Lower leg skin (tissue), 4 donors: ENCODE measurements around the gene SNAP29. TPM values are rescaled to one million over a fixed set of nuclear protein-coding genes. Genes with fewer than 3 reads are reported as not detected.
"Not testable (repeated sequence)": the region's sequence is repeated elsewhere in the genome, so short reads cannot be mapped to it uniquely, and the experiment has no call there.

Experiments
- DNase-seq, 2 donors: peaks; one replicate each; pipeline ENCODE4 v3.0.0-alpha.2; 2019; ENCODE audit warnings: low spot score in 2 of 2
- H3K4me3 ChIP-seq: fragments of 200-600 bp; sonication (generic); 2 replicates; pipeline ENCODE4 v1.5.1; 2017; ENCODE audit warnings: mild to moderate bottlenecking, low read depth; ENCODE audit not compliant: poor library complexity, severe bottlenecking
- CTCF ChIP-seq, 3 donors: fragments of 450-650 bp; IDR thresholded peaks; one replicate each; pipeline ENCODE4 v1.5.1; 2016; ENCODE audit warnings: antibody characterized with exemption in 3 of 3, mild to moderate bottlenecking in 3 of 3, moderate library complexity in 2 of 3
- POLR2A ChIP-seq, 2 donors: fragments of 450-650 bp; IDR thresholded peaks; one replicate each; pipeline ENCODE4 v1.6.1; 2016 to 2017; ENCODE audit warnings: antibody characterized with exemption in 2 of 2, mild to moderate bottlenecking in 1 of 2, moderate library complexity in 1 of 2
- WGBS, 2 donors: methylation state at CpG; one replicate each; pipeline ENCODE4 v1.1.5; 2018; 5-methylcytosine and 5-hydroxymethylcytosine counted together
- intact Hi-C: fragments of 100-400 bp; cut with DNase I; formaldehyde crosslinking; loops from one replicate; pipeline ENCODE4 v1.15.0; 2023; ENCODE audit warnings: low total_unique reads
- total RNA-seq, 4 donors: library from RNA; depleted of rRNA; stranded (reverse); fragments of >200 nt; gene quantifications; one replicate each; pipeline ENCODE4 v1.1.0, GENCODE V29; 2016

Gene SNAP29
- total RNA-seq, 4 donors from 2014 or later = 25.0 to 34.4 (median 32.9) TPM

- intact Hi-C loops = no loop called here
- WGBS, 2 donors = 95 to 100% methylated on average over 6 of the region's 6 CpGs
- no peak overlapping the region for H3K4me3 ChIP-seq
- no peak for DNase-seq
- TF ChIP-seq POLR2A (IDR thresholded peaks at IDR 0.05) (no peak), CTCF (IDR thresholded peaks at IDR 0.05) (no peak)
Observed at GRCh38 chr22:20833225-20833665, 25.6 kb upstream of the SNAP29 start.

- intact Hi-C loops = no loop called here
- no peak overlapping the region for H3K4me3 ChIP-seq
- 88 to 95% methylated on average over 3 of the region's 3 CpGs for WGBS, 2 donors
- no peak for TF ChIP-seq CTCF (IDR thresholded peaks at IDR 0.05)
- TF ChIP-seq POLR2A (IDR thresholded peaks at IDR 0.05) = no peak
- DNase-seq = no peak
Observed at GRCh38 chr22:20834206-20834605, 24.6 kb upstream of the SNAP29 start.

GRCh38 chr22:20834725-20835124, 24.1 kb upstream of the SNAP29 start:
- 93 to 98% methylated on average over 3 of the region's 3 CpGs for WGBS, 2 donors
- no peak for DNase-seq
- no peak overlapping the region for H3K4me3 ChIP-seq
- no peak for TF ChIP-seq POLR2A (IDR thresholded peaks at IDR 0.05)
- TF ChIP-seq CTCF (IDR thresholded peaks at IDR 0.05) = no peak
- intact Hi-C loops = no loop called here

- no peak for DNase-seq
- no peak overlapping the region for H3K4me3 ChIP-seq
- no peak for TF ChIP-seq CTCF (IDR thresholded peaks at IDR 0.05)
- TF ChIP-seq POLR2A (IDR thresholded peaks at IDR 0.05) = no peak
- intact Hi-C loops = no loop called here
- 93 to 97% methylated on average over 2 of the region's 2 CpGs for WGBS, 2 donors
Observed at GRCh38 chr22:20836987-20837823, 21.6 kb upstream of the SNAP29 start.

GRCh38 chr22:20839354-20839753, 19.5 kb upstream of the SNAP29 start:
- H3K4me3 ChIP-seq, intact Hi-C loops, DNase-seq: not testable (repeated sequence)
- WGBS, 2 donors = 96 to 98% methylated on average over 10 of the region's 10 CpGs

- intact Hi-C loops = no loop called here
- WGBS, 2 donors = 82 to 85% methylated on average over 3 of the region's 3 CpGs
- no peak for DNase-seq
- TF ChIP-seq POLR2A (IDR thresholded peaks at IDR 0.05) = no peak
- no peak overlapping the region for H3K4me3 ChIP-seq
Observed at GRCh38 chr22:20839837-20840645, 18.8 kb upstream of the SNAP29 start.
